HG03159 (cell line): ENCODE results near the gene AUH.

ENCODE experiments used
- ATAC-seq: cut with Tn5 transposase; IDR thresholded peaks from one replicate; pipeline ENCODE4 v1.9.1; 2021; ENCODE audit warnings: mild to moderate bottlenecking, moderate library complexity; ENCODE audit not compliant: unreplicated experiment

The AUH gene

GRCh38 chr9:91176426-91176825, 185.3 kb downstream of the AUH start:
- no peak for ATAC-seq

GRCh38 chr9:91174772-91175171, 186.9 kb downstream of the AUH start:
- ATAC-seq, result no peak

- no peak for ATAC-seq
Observed at GRCh38 chr9:91172329-91172728, 189.4 kb downstream of the AUH start.

- no peak for ATAC-seq
Observed at GRCh38 chr9:91170951-91171350, 190.8 kb downstream of the AUH start.

- no peak for ATAC-seq
Observed at GRCh38 chr9:91166796-91167366, 194.8 kb downstream of the AUH start.

- ATAC-seq, result no peak
Observed at GRCh38 chr9:91164724-91165520, 196.8 kb downstream of the AUH start.
